ENCODE data around the gene CDKN2D.
A peak's percentile ranks its signal among the peaks of the same experiment; 100 is the strongest.
"Not testable (repeated sequence)": the region's sequence is repeated elsewhere in the genome, so short reads cannot be mapped to it uniquely, and the experiment has no call there.

CDKN2D gene

GRCh38 chr19:10551698-10552301 is 17.0 kb downstream of the CDKN2D start:
- DNase-seq (ENCODE audit: low spot score), result peak; percentile 53

- not testable (repeated sequence) for DNase-seq (ENCODE audit: low spot score)
Observed at GRCh38 chr19:10551006-10551405, 17.8 kb downstream of the CDKN2D start.

- DNase-seq (ENCODE audit: low spot score), result no peak
Observed at GRCh38 chr19:10550336-10550735, 18.4 kb downstream of the CDKN2D start.

- no peak for DNase-seq (ENCODE audit: low spot score)
Observed at GRCh38 chr19:10549733-10550132, 19.0 kb downstream of the CDKN2D start.

GRCh38 chr19:10548746-10549276 is 20.0 kb downstream of the CDKN2D start:
- no peak for DNase-seq (ENCODE audit: low spot score)

GRCh38 chr19:10546817-10547216 is 22.0 kb downstream of the CDKN2D start:
- DNase-seq (ENCODE audit: low spot score), result no peak

- DNase-seq (ENCODE audit: low spot score), result no peak
Observed at GRCh38 chr19:10544753-10545251, 24.0 kb downstream of the CDKN2D start.

- peak; percentile 63 for DNase-seq (ENCODE audit: low spot score)
Observed at GRCh38 chr19:10544242-10544752, 24.5 kb downstream of the CDKN2D start.

- peak; percentile 97 for DNase-seq (ENCODE audit: low spot score)
Observed at GRCh38 chr19:10543420-10544241, 25.1 kb downstream of the CDKN2D start, which contains the start of gene ATG4D. ATG4D (plus strand) TSS chr19:10543904; CDS start chr19:10544091, 187 bp downstream.

- DNase-seq (ENCODE audit: low spot score), result no peak
Observed at GRCh38 chr19:10543059-10543419, 25.7 kb downstream of the CDKN2D start.

GRCh38 chr19:10539016-10539415 is 29.8 kb downstream of the CDKN2D start:
- DNase-seq (ENCODE audit: low spot score), result not testable (repeated sequence)

- DNase-seq (ENCODE audit: low spot score), result no peak
Observed at GRCh38 chr19:10538204-10538983, 30.4 kb downstream of the CDKN2D start.

GRCh38 chr19:10537668-10538067 is 31.1 kb downstream of the CDKN2D start:
- DNase-seq (ENCODE audit: low spot score), result no peak

- no peak for DNase-seq (ENCODE audit: low spot score)
Observed at GRCh38 chr19:10535613-10536012, 33.2 kb downstream of the CDKN2D start.

GRCh38 chr19:10533646-10534386 is 35.0 kb downstream of the CDKN2D start:
- no peak for DNase-seq (ENCODE audit: low spot score)

- DNase-seq (ENCODE audit: low spot score), result no peak
Observed at GRCh38 chr19:10532457-10532856, 36.3 kb downstream of the CDKN2D start.

- DNase-seq (ENCODE audit: low spot score), result not testable (repeated sequence)
Observed at GRCh38 chr19:10526887-10527286, 41.9 kb downstream of the CDKN2D start.

GRCh38 chr19:10525636-10526035 is 43.1 kb downstream of the CDKN2D start:
- no peak for DNase-seq (ENCODE audit: low spot score)

- no peak for DNase-seq (ENCODE audit: low spot score)
Observed at GRCh38 chr19:10523135-10523636, 45.6 kb downstream of the CDKN2D start.

GRCh38 chr19:10521461-10522171 is 47.2 kb downstream of the CDKN2D start:
- no peak for DNase-seq (ENCODE audit: low spot score)

Data from hematopoietic multipotent progenitor cell treated with erythropoietin and hydrocortisone succinate and interleukin-3 and kit ligand, for 15 days (in vitro differentiated cells).